HepG2 (cell line): ENCODE data around the gene KRT6C. TPM values are rescaled to one million over a fixed set of nuclear protein-coding genes. Genes with fewer than 3 reads are reported as not detected.

Experiments
- ATAC-seq: fragments of 200-7000 bp; cut with Tn5 transposase; 3 replicates; pipeline ENCODE4 v1.9.1; 2020; ENCODE audit warnings: mild to moderate bottlenecking, moderate library complexity
- BruUV-seq: library from RNA; stranded (reverse); fragments of 400-500 nt; replicated peaks from 2 replicates; lab custom pipeline; 2021; lab: Mats Ljungman, UMichigan
- CTCF ChIA-PET: fragments of 300-600 bp; formaldehyde crosslinking; extraction: SDS; loops from one replicate; lab custom pipeline; 2021; ENCODE audit warnings: low total read pairs, inconsistent platforms, low intra/inter-chr PET ratio; lab: Yijun Ruan, JAX
- POLR2A ChIA-PET: fragments of 350-600 bp; sonication (Branson Sonifier 250); formaldehyde crosslinking; loops from one replicate; lab custom pipeline; 2020; ENCODE audit warnings: antibody characterized with exemption, inconsistent platforms; lab: Yijun Ruan, JAX
- DNase-seq: peaks from one replicate; pipeline ENCODE4 v3.0.0-alpha.2; 2015; ENCODE audit warnings: low spot score
- FAIRE-seq: peaks from 3 replicates; lab custom pipeline; 2011; peaks lifted over from hg19 to GRCh38; lab: Jason Lieb, UNC
- H2AFZ ChIP-seq: one replicate; pipeline ENCODE4 v1.6.1; 2011; ENCODE audit warnings: low read length, inconsistent platforms
- H3K27ac ChIP-seq: fragments of 300-600 bp; 3 replicates; pipeline ENCODE4 v1.8.0; 2011; ENCODE audit warnings: mixed run types, mild to moderate bottlenecking, mixed read lengths, low read length, inconsistent platforms; ENCODE audit not compliant: insufficient read depth; ENCODE audit errors: extremely low read length
- H3K27me3 ChIP-seq, 2 experiments: fragments of 200-600 bp in 1 of 2; 2 replicates in 1 of 2; 3 replicates in 1 of 2; pipeline versions ENCODE4 v1.6.0 to v1.8.0; 2011; ENCODE audit warnings: low read length in 2 of 2, mild to moderate bottlenecking in 2 of 2, moderate library complexity in 2 of 2, inconsistent platforms in 1 of 2; ENCODE audit not compliant: insufficient read depth in 2 of 2, control insufficient read depth in 1 of 2
- H3K36me3 ChIP-seq, 2 experiments: fragments of 200-600 bp in 1 of 2; replicated peaks in 1 of 2; 2 replicates in 1 of 2; 3 replicates in 1 of 2; pipeline versions ENCODE4 v1.5.1 to v1.8.0; 2011; ENCODE audit warnings: low read length in 2 of 2, inconsistent platforms in 1 of 2; ENCODE audit not compliant: insufficient read depth in 2 of 2, control insufficient read depth in 1 of 2
- H3K4me1 ChIP-seq: 2 replicates; pipeline ENCODE4 v1.5.1; 2012; ENCODE audit warnings: low read length, inconsistent platforms; ENCODE audit not compliant: insufficient read depth
- H3K4me2 ChIP-seq: 2 replicates; pipeline ENCODE4 v1.6.0; 2011; ENCODE audit warnings: low read depth, low read length, inconsistent platforms
- H3K4me3 ChIP-seq, 3 experiments: fragments of 200-600 bp in 1 of 3; sonication (generic), shearing (Covaris generic) in 1 of 3; replicated peaks in 1 of 3; 2 replicates each; pipeline ENCODE4 v1.5.1; 2011 to 2016; ENCODE audit warnings: low read length in 3 of 3, inconsistent platforms in 2 of 3, low read depth in 2 of 3, mild to moderate bottlenecking in 2 of 3, control low read depth in 1 of 3, mixed read lengths in 1 of 3; ENCODE audit not compliant: insufficient read depth in 1 of 3
- H3K79me2 ChIP-seq: one replicate; pipeline ENCODE4 v1.6.1; 2011; ENCODE audit warnings: low read length, inconsistent platforms; ENCODE audit not compliant: insufficient read depth
- H3K9ac ChIP-seq: 2 replicates; pipeline ENCODE4 v1.6.0; 2011; ENCODE audit warnings: mild to moderate bottlenecking, low read depth, low read length, inconsistent platforms; ENCODE audit not compliant: insufficient read depth
- H3K9me3 ChIP-seq: 2 replicates; pipeline ENCODE4 v1.5.1; 2012; ENCODE audit warnings: mild to moderate bottlenecking, low read length
- H4K20me1 ChIP-seq: 2 replicates; pipeline ENCODE4 v1.6.0; 2011; ENCODE audit warnings: inconsistent platforms, mild to moderate bottlenecking, low read length, moderate library complexity; ENCODE audit not compliant: insufficient read depth
- ADNP ChIP-seq: sonication (generic); formaldehyde crosslinking; IDR thresholded peaks from 2 replicates; pipeline ENCODE4 v1.4.0; 2020; ENCODE audit warnings: missing genetic modification reagents
- FOXC1 ChIP-seq: sonication (generic); formaldehyde crosslinking; IDR thresholded peaks from 2 replicates; pipeline ENCODE4 v1.8.0; 2022; ENCODE audit warnings: mild to moderate bottlenecking, missing genetic modification reagents, borderline replicate concordance
- LBX2 ChIP-seq: sonication (generic); formaldehyde crosslinking; IDR thresholded peaks from 2 replicates; pipeline ENCODE4 v1.5.0; 2020; ENCODE audit warnings: missing genetic modification reagents, mild to moderate bottlenecking, borderline replicate concordance
- NFE2L1 ChIP-seq: sonication (generic); formaldehyde crosslinking; IDR thresholded peaks from 2 replicates; pipeline ENCODE4 v1.4.0; 2020; ENCODE audit warnings: missing genetic modification reagents, mild to moderate bottlenecking, borderline replicate concordance
- NPAS2 ChIP-seq: sonication (generic); formaldehyde crosslinking; IDR thresholded peaks from 2 replicates; pipeline ENCODE4 v1.8.0; 2022; ENCODE audit warnings: mild to moderate bottlenecking, missing genetic modification reagents, borderline replicate concordance
- PLRG1 ChIP-seq: fragments of 450-650 bp; conservative IDR thresholded peaks from 2 replicates; pipeline ENCODE4 v1.6.1; 2016
- TMF1 ChIP-seq: sonication (generic); formaldehyde crosslinking; IDR thresholded peaks from 2 replicates; pipeline ENCODE4 v1.8.1; 2022; ENCODE audit warnings: low read depth, missing genetic modification reagents
- ZBTB42 ChIP-seq: sonication (generic); formaldehyde crosslinking; IDR thresholded peaks from 2 replicates; pipeline ENCODE4 v1.5.0; 2020; ENCODE audit warnings: mild to moderate bottlenecking, missing genetic modification reagents
- ZFX ChIP-seq: sonication (generic); formaldehyde crosslinking; IDR thresholded peaks from 2 replicates; pipeline ENCODE4 v1.4.0; 2020; ENCODE audit warnings: mild to moderate bottlenecking, low read depth, missing genetic modification reagents, moderate library complexity
- ZNF143 ChIP-seq: sonication (generic); formaldehyde crosslinking; IDR thresholded peaks from 2 replicates; pipeline ENCODE4 v1.4.0; 2020; ENCODE audit warnings: missing genetic modification reagents
- ZNF17 ChIP-seq: sonication (generic); formaldehyde crosslinking; IDR thresholded peaks from 2 replicates; pipeline ENCODE4 v1.5.0; 2020; ENCODE audit warnings: mild to moderate bottlenecking, missing genetic modification reagents
- ZNF235 ChIP-seq: sonication (generic); formaldehyde crosslinking; IDR thresholded peaks from 2 replicates; pipeline ENCODE4 v1.8.1; 2023; ENCODE audit warnings: mild to moderate bottlenecking, missing genetic modification reagents, borderline replicate concordance
- ZNF260 ChIP-seq: sonication (generic); formaldehyde crosslinking; IDR thresholded peaks from 2 replicates; pipeline ENCODE4 v1.4.0; 2020; ENCODE audit warnings: missing genetic modification reagents, low read depth, mild to moderate bottlenecking, borderline replicate concordance
- ZNF275 ChIP-seq: sonication (generic); formaldehyde crosslinking; IDR thresholded peaks from 2 replicates; pipeline ENCODE4 v1.8.0; 2022; ENCODE audit warnings: missing genetic modification reagents, mild to moderate bottlenecking, inconsistent platforms, borderline replicate concordance
- ZNF564 ChIP-seq: sonication (generic); formaldehyde crosslinking; IDR thresholded peaks from 2 replicates; pipeline ENCODE4 v1.8.1; 2023; ENCODE audit warnings: mild to moderate bottlenecking, missing genetic modification reagents
- ZNF598 ChIP-seq: sonication (generic); formaldehyde crosslinking; IDR thresholded peaks from 2 replicates; pipeline ENCODE4 v1.5.1; 2020; ENCODE audit warnings: mild to moderate bottlenecking, missing genetic modification reagents, borderline replicate concordance
- ZNF615 ChIP-seq: sonication (generic); formaldehyde crosslinking; IDR thresholded peaks from 2 replicates; pipeline ENCODE4 v1.5.0; 2020; ENCODE audit warnings: mild to moderate bottlenecking, missing genetic modification reagents, borderline replicate concordance
- ZNF619 ChIP-seq: sonication (generic); formaldehyde crosslinking; IDR thresholded peaks from 2 replicates; pipeline ENCODE4 v1.4.0; 2020; ENCODE audit warnings: mild to moderate bottlenecking, missing genetic modification reagents
- ZNF749 ChIP-seq: sonication (generic); formaldehyde crosslinking; IDR thresholded peaks from 2 replicates; pipeline ENCODE4 v1.8.0; 2022; ENCODE audit warnings: mild to moderate bottlenecking, missing genetic modification reagents, moderate library complexity, borderline replicate concordance
- WGBS: methylation state at CpG from one replicate; pipeline ENCODE4 v1.1.6; 2017; ENCODE audit warnings: low lambda C conversion rate; 5-methylcytosine and 5-hydroxymethylcytosine counted together
- in situ Hi-C: cut with HindIII; loops from 2 replicates; pipeline ENCODE4 v1.10.0; 2017; ENCODE audit warnings: low pct_unique_long_range_greater_than_20kb; ENCODE audit not compliant: extremely low pct_ligation_motif_present
- intact Hi-C: fragments of 100-400 bp; cut with micrococcal nuclease; formaldehyde crosslinking; loops from one replicate; pipeline ENCODE4 v1.10.0; 2022; ENCODE audit not compliant: unreplicated experiment
- polyA plus RNA-seq, 8 experiments: library from polyadenylated mRNA; depleted of rRNA in 3 of 8; stranded (reverse) in 7 of 8; unstranded in 1 of 8; fragments of >200 nt; fragmentation: Illumina TruSeq in 4 of 8; extraction: Trizol in 4 of 8; gene quantifications; 2 replicates each; pipeline versions ENCODE4 v1.2.1 to v1.2.3, GENCODE V29; 2011 to 2016; ENCODE audit warnings: low read depth in 4 of 8, missing spikeins in 1 of 8, mixed read lengths in 1 of 8; ENCODE audit not compliant: insufficient read depth in 1 of 8
- total RNA-seq, 5 experiments: library from RNA; depleted of rRNA; stranded (reverse); fragments of >200 nt; fragmentation: Illumina TruSeq; extraction: Trizol; gene quantifications; 2 replicates each; pipeline ENCODE4 v1.2.3, GENCODE V29; 2016; ENCODE audit warnings: low read depth in 1 of 5

Gene KRT6C
- total and polyA plus RNA-seq, 2 of the 13 experiments (the other 11 are each of a cell fraction or from before 2014, with no cell fraction given): 0.03 TPM; not detected in 1

GRCh38 chr12:52436000-52436827, 37.4 kb downstream of the KRT6C start (continued):
- no peak for TF ChIP-seq ZNF619 (CRISPR knock-in tag)
- no peak for TF ChIP-seq ZNF564 (CRISPR knock-in tag)
- no peak for TF ChIP-seq ZNF235 (CRISPR knock-in tag)
- TF ChIP-seq ZNF260 (CRISPR knock-in tag): no peak

- H3K9me3 ChIP-seq: no peaks in the 10 kb centered on the region
- CTCF ChIA-PET: no interaction called here
- no peak overlapping the region for H3K4me2 ChIP-seq
- POLR2A ChIA-PET: no interaction called here
- intact Hi-C loops: no loop called here
- H4K20me1 ChIP-seq: no peaks in the 10 kb centered on the region
- no peaks in the 10 kb centered on the region; the same call in 1 of the 2 replicates for H3K4me1 ChIP-seq
- no peaks in the 10 kb centered on the region for H3K79me2 ChIP-seq
- 55% methylated on average over 6 of the region's 6 CpGs for WGBS
- in situ Hi-C loops: no loop called here
- BruUV-seq: no TSS peak
- no peak overlapping the region for H3K9ac ChIP-seq
- DNase-seq (no peak), FAIRE-seq (no peak), ATAC-seq (no peak)
- no peak overlapping the region for H3K4me3 ChIP-seq
- H2AFZ ChIP-seq: no peak overlapping the region
- no peak for TF ChIP-seq ZNF749 (CRISPR knock-in tag)
- no peak for TF ChIP-seq ZNF598 (CRISPR knock-in tag)
- TF ChIP-seq ZFX: no peak
- no peak for TF ChIP-seq NFE2L1 (CRISPR knock-in tag)
- TF ChIP-seq ADNP (CRISPR knock-in tag): no peak
- TF ChIP-seq ZBTB42 (CRISPR knock-in tag): no peak
- TF ChIP-seq PLRG1: no peak
- no peak for TF ChIP-seq ZNF275
- TF ChIP-seq TMF1 (CRISPR knock-in tag): no peak
- TF ChIP-seq ZNF17: no peak
- TF ChIP-seq NPAS2: no peak
- TF ChIP-seq ZNF143: no peak
- no peak for TF ChIP-seq ZNF615 (CRISPR knock-in tag)
- TF ChIP-seq LBX2 (CRISPR knock-in tag): no peak
- TF ChIP-seq FOXC1 (CRISPR knock-in tag): no peak
- peaks cover 3 to 7% of the 10 kb centered on the region in 2 experiments; a peak in 3 of 5 replicates for H3K27me3 ChIP-seq
- H3K27ac ChIP-seq: no peak overlapping the region
- no peaks in the 10 kb centered on the region for H3K36me3 ChIP-seq
These were observed 38.0 kb downstream of the KRT6C start for GRCh38 chr12:52435659-52435999.
